K562 (cell line): ENCODE measurements around the gene FTSJ1. TPM values are rescaled to one million over a fixed set of nuclear protein-coding genes. Genes with fewer than 3 reads are reported as not detected.
A peak's percentile ranks its signal among the peaks of the same experiment; 100 is the strongest.

Experiments used
- ATAC-seq: fragments of 200-7000 bp; cut with Tn5 transposase; 3 replicates; pipeline ENCODE4 v1.9.1; 2020; ENCODE audit warnings: moderate library complexity
- Bru-seq: library from RNA; stranded (reverse); fragments of 400-500 nt; gene quantifications from one replicate; lab custom pipeline; 2021; lab: Mats Ljungman, UMichigan
- BruChase-seq, 2 experiments: library from RNA; stranded (reverse); fragments of 400-500 nt; gene quantifications; one replicate each; lab custom pipeline; 2021; lab: Mats Ljungman, UMichigan
- BruUV-seq: library from RNA; stranded (reverse); fragments of 400-500 nt; replicated peaks from 2 replicates; lab custom pipeline; 2021; lab: Mats Ljungman, UMichigan
- CTCF ChIA-PET: fragments of 300-600 bp; formaldehyde crosslinking; extraction: SDS; loops from one replicate; lab custom pipeline; 2021; ENCODE audit warnings: low intra/inter-chr PET ratio; lab: Yijun Ruan, JAX
- POLR2A ChIA-PET: fragments of 300-600, 350-650 bp; sonication (Branson Sonifier 250); formaldehyde crosslinking; extraction: SDS; loops from one replicate; lab custom pipeline; 2021; ENCODE audit warnings: antibody characterized with exemption, inconsistent platforms; lab: Yijun Ruan, JAX
- DNase-seq, 4 experiments: peaks; one replicate each; pipeline versions ENCODE4 v3.0.0 to v3.0.0-alpha.2; 2011 to 2018; ENCODE audit warnings: low spot score in 3 of 4, mixed read lengths in 3 of 4; ENCODE audit errors: extremely low read depth in 1 of 4
- FAIRE-seq: peaks from 2 replicates; lab custom pipeline; 2011; peaks lifted over from hg19 to GRCh38; lab: Jason Lieb, UNC
- H2AFZ ChIP-seq: 2 replicates; pipeline ENCODE4 v1.6.0; 2011; ENCODE audit warnings: low read depth, low read length, control low read depth, inconsistent platforms
- H3K27ac ChIP-seq: fragments of 200-600 bp; 3 replicates; pipeline ENCODE4 v1.8.0; 2011; ENCODE audit warnings: low read depth, mild to moderate bottlenecking, control low read depth, inconsistent platforms, low read length, moderate library complexity, mixed read lengths; ENCODE audit errors: extremely low read depth
- H3K27me3 ChIP-seq, 2 experiments: fragments of 300-600 bp in 1 of 2; 2 replicates in 1 of 2; 3 replicates in 1 of 2; pipeline versions ENCODE4 v1.6.0 to v1.8.0; 2011; ENCODE audit warnings: inconsistent platforms in 2 of 2, low read length in 2 of 2, mild to moderate bottlenecking in 1 of 2, mixed read lengths in 1 of 2, moderate library complexity in 1 of 2; ENCODE audit not compliant: control insufficient read depth in 2 of 2, insufficient read depth in 2 of 2
- H3K36me3 ChIP-seq: fragments of 300-600 bp; 3 replicates; pipeline ENCODE4 v1.8.0; 2011; ENCODE audit warnings: mild to moderate bottlenecking, low read length, inconsistent platforms; ENCODE audit not compliant: control insufficient read depth, insufficient read depth
- H3K4me1 ChIP-seq, 2 experiments: fragments of 200-600 bp in 1 of 2; replicated peaks in 1 of 2; 2 replicates in 1 of 2; 3 replicates in 1 of 2; pipeline versions ENCODE4 v1.5.1 to v1.8.0; 2011; ENCODE audit warnings: inconsistent platforms in 2 of 2, low read length in 2 of 2, mild to moderate bottlenecking in 1 of 2, mixed read lengths in 1 of 2, moderate library complexity in 1 of 2; ENCODE audit not compliant: control insufficient read depth in 2 of 2, insufficient read depth in 2 of 2
- H3K4me2 ChIP-seq: 2 replicates; pipeline ENCODE4 v1.6.1; 2011; ENCODE audit warnings: low read length, control low read depth, inconsistent platforms, mixed read lengths; ENCODE audit not compliant: insufficient read depth
- H3K4me3 ChIP-seq: fragments of 200-600 bp; sonication (generic), shearing (Covaris generic); 2 replicates; pipeline ENCODE4 v1.5.1; 2016; ENCODE audit warnings: control low read depth, inconsistent platforms
- H3K79me2 ChIP-seq: fragments of 200-600 bp; 3 replicates; pipeline ENCODE4 v1.8.0; 2011; ENCODE audit warnings: low read length, inconsistent platforms; ENCODE audit not compliant: control insufficient read depth, insufficient read depth
- H3K9ac ChIP-seq, 2 experiments: 2 replicates each; pipeline versions ENCODE4 v1.6.0 to v1.6.1; 2011; ENCODE audit warnings: low read depth in 2 of 2, low read length in 2 of 2, control low read depth in 1 of 2, inconsistent platforms in 1 of 2, mild to moderate bottlenecking in 1 of 2, mixed read lengths in 1 of 2; ENCODE audit not compliant: insufficient read depth in 1 of 2
- H3K9me1 ChIP-seq: one replicate; pipeline ENCODE4 v1.6.0; 2011; ENCODE audit warnings: inconsistent platforms, mild to moderate bottlenecking, low read length, moderate library complexity; ENCODE audit not compliant: control insufficient read depth, insufficient read depth
- H3K9me3 ChIP-seq: replicated peaks from 2 replicates; pipeline ENCODE4 v1.5.1; 2011; ENCODE audit warnings: low read depth, low read length, inconsistent platforms; ENCODE audit not compliant: control insufficient read depth, insufficient read depth
- H4K20me1 ChIP-seq: replicated peaks from 2 replicates; pipeline ENCODE4 v1.6.1; 2011; ENCODE audit warnings: low read length, inconsistent platforms, mixed read lengths; ENCODE audit not compliant: control insufficient read depth, insufficient read depth
- ASH1L ChIP-seq: fragments of 450-650 bp; IDR thresholded peaks from 2 replicates; pipeline ENCODE4 v1.6.1; 2018; ENCODE audit warnings: borderline replicate concordance, mild to moderate bottlenecking, low read depth; ENCODE audit not compliant: partially characterized antibody
- ELF1 ChIP-seq: fragments of 200-800 bp; sonication (Bioruptor generic); IDR thresholded peaks from 2 replicates; pipeline ENCODE4 v1.6.1; 2016; ENCODE audit warnings: missing genetic modification characterization, missing compliant biosample characterization
- EZH2 ChIP-seq: IDR thresholded peaks from 2 replicates; pipeline ENCODE4 v1.6.1; 2012; ENCODE audit warnings: low read depth, mild to moderate bottlenecking, inconsistent platforms, low read length, borderline replicate concordance
- NFXL1 ChIP-seq: fragments of 450-650 bp; formaldehyde crosslinking; IDR thresholded peaks from 2 replicates; pipeline ENCODE4 v1.4.0; 2021; ENCODE audit warnings: mild to moderate bottlenecking
- NR2C1 ChIP-seq, 2 experiments: fragments of 450-650 bp; IDR thresholded peaks; 2 replicates each; pipeline ENCODE4 v1.6.1; 2017; ENCODE audit warnings: mild to moderate bottlenecking in 2 of 2, antibody characterized with exemption in 1 of 2, inconsistent platforms in 1 of 2, missing compliant biosample characterization in 1 of 2, missing genetic modification characterization in 1 of 2
- THRB ChIP-seq: fragments of 450-650 bp; formaldehyde crosslinking; conservative IDR thresholded peaks from 2 replicates; pipeline ENCODE4 v1.4.0; 2022; ENCODE audit warnings: mild to moderate bottlenecking, missing genetic modification characterization
- ZBTB11 ChIP-seq, 3 experiments: fragments of 200-800 bp in 1 of 3; fragments of 250-450 bp in 1 of 3; fragments of 450-650 bp in 1 of 3; sonication (Bioruptor Pico) in 1 of 3; sonication (Bioruptor generic) in 1 of 3; formaldehyde crosslinking in 1 of 3; IDR thresholded peaks; 2 replicates each; pipeline versions ENCODE4 v1.6.1 to v1.8.0; 2016 to 2022; ENCODE audit warnings: mild to moderate bottlenecking in 2 of 3, missing genetic modification characterization in 2 of 3, missing compliant biosample characterization in 1 of 3, moderate library complexity in 1 of 3
- WGBS: fragments of 100-300 bp; shearing (Covaris generic); methylation state at CpG from one replicate; pipeline ENCODE4 v1.1.6; 2016; ENCODE audit warnings: low coverage, mixed read lengths; ENCODE audit not compliant: insufficient coverage; ENCODE audit errors: missing lambda C conversion rate; 5-methylcytosine and 5-hydroxymethylcytosine counted together
- in situ Hi-C: fragments of 300-500 bp; cut with MboI; formaldehyde crosslinking; loops from 4 replicates; pipeline ENCODE4 v1.15.0; 2018; ENCODE audit warnings: inconsistent platforms, mixed read lengths
- intact Hi-C: fragments of 100-400 bp; cut with micrococcal nuclease; formaldehyde crosslinking; loops from 2 replicates; pipeline ENCODE4 v1.14.2; 2022
- long read RNA-seq, 3 experiments: library from polyadenylated mRNA in 2 of 3; library from RNA in 1 of 3; unstranded in 2 of 3; stranded (forward) in 1 of 3; transcript quantifications; one replicate each; pipeline ENCODE4 v2.0.0, GENCODE V29; 2019 to 2022
- polyA minus RNA-seq, 3 experiments: library from RNA; depleted of rRNA, polyadenylated mRNA; stranded (reverse); fragments of >200 nt; gene quantifications; 2 replicates each; pipeline ENCODE4 v1.2.3, GENCODE V29; 2011
- polyA plus RNA-seq, 8 experiments: library from polyadenylated mRNA; depleted of rRNA in 4 of 8; stranded (reverse) in 5 of 8; unstranded in 3 of 8; fragments of >200 nt; fragmentation: Nextera tagmentation in 2 of 8; fragmentation: Illumina TruSeq in 1 of 8; extraction: Ambion mirVana in 2 of 8; extraction: Trizol in 1 of 8; gene quantifications; 2 replicates each; pipeline versions ENCODE4 v1.2.1 to v1.2.3, GENCODE V29; 2011 to 2014; ENCODE audit warnings: inconsistent platforms in 1 of 8, missing spikeins in 1 of 8
- total RNA-seq, 7 experiments: library from RNA; depleted of rRNA in 6 of 7; stranded (reverse); fragments of >200 nt in 6 of 7; fragmentation: Illumina TruSeq in 2 of 7; extraction: Trizol in 2 of 7; gene quantifications; 2 replicates each; pipeline versions ENCODE4 v1.2.1 to v1.2.3, GENCODE V29; 2011 to 2021; ENCODE audit warnings: low replicate concordance in 1 of 7

Gene FTSJ1
- 42.8 and 61.0 TPM in 2 replicates for total RNA-seq (2011; cell fraction: chromatin; rRNA removed; ENCODE audit: low replicate concordance)
- 58.9 and 60.7 TPM in 2 replicates for total RNA-seq (2011; cell fraction: nucleolus; rRNA removed)
- total RNA-seq (2011; cell fraction: nucleoplasm; rRNA removed) = 41.1 and 41.9 TPM in 2 replicates
- total RNA-seq (2014; rRNA removed) = 87.2 and 121 TPM in 2 replicates
- total RNA-seq (2014; rRNA removed; fragmentation: Illumina TruSeq; extraction: Trizol) = 54.7 and 60.1 TPM in 2 replicates
- 72.9 and 75.2 TPM in 2 replicates for total RNA-seq (2015; rRNA removed; fragmentation: Illumina TruSeq; extraction: Trizol)
- total RNA-seq (2021) = 85.0 and 87.3 TPM in 2 replicates
- 51.4 and 53.1 TPM in 2 replicates for polyA plus RNA-seq (2011; rRNA removed)
- polyA plus RNA-seq (2011; cell fraction: cytosol; rRNA removed) = 61.7 and 125 TPM in 2 replicates
- 119 and 153 TPM in 2 replicates for polyA plus RNA-seq (2011; cell fraction: nucleus; rRNA removed)
- polyA plus RNA-seq (2012) = 64.0 and 71.6 TPM in 2 replicates
- 95.6 and 109 TPM in 2 replicates for polyA plus RNA-seq (2014; fragmentation: Illumina TruSeq; extraction: Trizol)
- polyA plus RNA-seq (2014; fragmentation: Nextera tagmentation; extraction: Ambion mirVana) = 10 to 100 TPM; 12.2 to 17.4 TPM
- 71.6 and 86.8 TPM in 2 replicates for polyA plus RNA-seq (2014; rRNA removed)
- polyA minus RNA-seq (2011; rRNA and poly(A)+ RNA removed) = 18.1 and 25.3 TPM in 2 replicates
- polyA minus RNA-seq (2011; cell fraction: cytosol; rRNA and poly(A)+ RNA removed) = 28.1 and 30.3 TPM in 2 replicates
- 33.3 and 33.4 TPM in 2 replicates for polyA minus RNA-seq (2011; cell fraction: nucleus; rRNA and poly(A)+ RNA removed)
- percentile 77 among the genes with signal in this experiment for Bru-seq, nascent RNA
- BruChase-seq, experiment 1, labeled RNA remaining after a 2-hour chase = percentile 75 among the genes with signal in this experiment
- BruChase-seq, experiment 2, labeled RNA remaining after a 6-hour chase = percentile 82 among the genes with signal in this experiment
- long read RNA-seq, experiment 1, transcript FTSJ1-202 (13 exons, 1,892 nt) = major isoform, 68 of 199 reads
- long read RNA-seq, experiment 1, partial matches to known transcripts = 37 of 199 reads
- long read RNA-seq, experiment 1, other reads (novel, unspliced or antisense) = 93 of 199 reads
- long read RNA-seq, experiment 2, transcript FTSJ1-202 (13 exons, 1,892 nt) = major isoform, 21 of 92 reads
- long read RNA-seq, experiment 2, partial matches to known transcripts = 38 of 92 reads
- long read RNA-seq, experiment 2, other reads (novel, unspliced or antisense) = 33 of 92 reads
- long read RNA-seq, experiment 3, transcript FTSJ1-202 (13 exons, 1,892 nt) = major isoform, 35 of 116 reads
- long read RNA-seq, experiment 3, partial matches to known transcripts = 58 of 116 reads
- long read RNA-seq, experiment 3, other reads (novel, unspliced or antisense) = 23 of 116 reads

- Histone ChIP-seq H3K4me3 (peak within 1 kb of the TSS; percentile 94), H3K4me2 (peak within 1 kb of the TSS; percentile 94), H3K36me3 (peaks cover 35% of the 10 kb centered on the region; the same call in 2 of the 3 replicates), H2AFZ (peak within 1 kb of the TSS; percentile 94), H3K9me3 (no peaks in the 10 kb centered on the region), H3K4me1 (peaks cover 9 to 25% of the 10 kb centered on the region in 2 experiments; a peak in 4 of 5 replicates), H3K27me3 (no peaks in the 10 kb centered on the region), H4K20me1 (no peaks in the 10 kb centered on the region), H3K27ac (peak within 1 kb of the TSS; percentile 85), H3K9me1 (peaks cover 4% of the 10 kb centered on the region), H3K79me2 (peaks cover 48% of the 10 kb centered on the region), H3K9ac (peak within 1 kb of the TSS; percentile 91 to 98)
- POLR2A ChIA-PET = interaction anchor here (1.0 kb wide), 1 partner anchor 14 kb away, joined by 3 read pairs; no protein-coding TSS in a partner anchor
- DNase-seq (peak; percentile 77 to 93 (median 82)), FAIRE-seq (peak; percentile 99), ATAC-seq (peak; percentile 90)
- TSS peak; percentile 77 for BruUV-seq
- CTCF ChIA-PET = no interaction called here
- under 1% methylated on average over 49 of the region's 75 CpGs for WGBS
- in situ Hi-C loops = loop anchor here (25.0 kb wide), 1 partner anchor 614 kb away; no protein-coding TSS in a partner anchor
- intact Hi-C loops = no loop called here
- TF ChIP-seq ZBTB11 (CRISPR knock-in tag; IDR thresholded peaks at IDR 0.05) (peak in 1 of 3 experiments; percentile 81; a peak in 2 of 6 replicates), ELF1 (tag) (peak; percentile 65), NR2C1 (IDR thresholded peaks at IDR 0.05) (peak; percentile 85), NR2C1 (tag; IDR thresholded peaks at IDR 0.05) (peak; percentile 93), ASH1L (no peak), NFXL1 (CRISPR knock-in tag) (no peak), THRB (no peak), EZH2 (no peak)
Measured at GRCh38 chrX:48475774-48476577, at the start of gene FTSJ1. FTSJ1 (plus strand) TSS chrX:48476199; CDS start chrX:48478048, 1,849 bp downstream.
